Measurements from ENCODE around the gene WDR86. TPM values are rescaled to one million over a fixed set of nuclear protein-coding genes. Genes with fewer than 3 reads are reported as not detected.

WDR86 gene
- total RNA-seq (2021; fragmentation: NEBNext Ultra II Directional; extraction: Animal tissue kit (Norgen Biotek cat#: 25700)), result 14.9 and 15.8 TPM in 2 replicates
- polyA plus RNA-seq (2011; rRNA removed), result 12.7 and 22.1 TPM in 2 replicates
- polyA plus RNA-seq (2011; cell fraction: cytosol; rRNA removed), result 16.7 TPM
- 81.5 TPM for polyA plus RNA-seq (2011; cell fraction: nucleus; rRNA removed)
- polyA plus RNA-seq (2012, experiment 1 of 2), result 7.7 to 11.9 TPM (median 10.0 TPM) in 4 replicates
- polyA plus RNA-seq (2012, experiment 2 of 2), result 5.0 TPM
- polyA plus RNA-seq (2013, experiment 1 of 2), result 7.4 TPM
- 7.4 TPM for polyA plus RNA-seq (2013, experiment 2 of 2)
- 12.4 and 18.2 TPM in 2 replicates for polyA minus RNA-seq (2011; rRNA and poly(A)+ RNA removed)
- polyA minus RNA-seq (2011; cell fraction: cytosol; rRNA and poly(A)+ RNA removed), result 10.6 TPM
- polyA minus RNA-seq (2011; cell fraction: nucleus; rRNA and poly(A)+ RNA removed), result 30.4 TPM
- long read RNA-seq, experiment 1, partial matches to known transcripts, result 0 of 5 reads
- long read RNA-seq, experiment 1, other reads (novel, unspliced or antisense), result 3 of 5 reads
- long read RNA-seq, experiment 2, partial matches to known transcripts, result 0 of 1 reads
- long read RNA-seq, experiment 2, other reads (novel, unspliced or antisense), result 1 of 1 reads

- H3K79me1 ChIP-seq (ENCODE audit: low read depth, low read length), result no peaks in the 10 kb centered on the region; the same call in 1 of the 2 replicates
- no peak within 1 kb of the TSS for H2AK5ac ChIP-seq (ENCODE audit: low read depth, low read length)
- H3K79me2 ChIP-seq (ENCODE audit: control insufficient read depth in 1 of 2, insufficient read depth in 2 of 2, low read length in 2 of 2), result no peaks in the 10 kb centered on the region
- peak within 1 kb of the TSS; percentile 99; the same call in 1 of the 2 replicates for H2BK12ac ChIP-seq (ENCODE audit: low read depth, low read length)
- peaks cover 0 to 28% (median 17%) of the 10 kb centered on the region in 4 experiments; a peak in 5 of 7 replicates for H3K27me3 ChIP-seq (replicated peaks in 1 of 4; ENCODE audit: control insufficient read depth in 3 of 4, extremely low read depth in 1 of 4, insufficient read depth in 3 of 4, low read length in 3 of 4)
- peak within 1 kb of the TSS; percentile 69 to 84 (median 80) for H3K4me3 ChIP-seq (ENCODE audit: extremely low read depth in 1 of 4, insufficient read depth in 2 of 4, low read depth in 3 of 4, low read length in 4 of 4)
- POLR2A ChIA-PET (ENCODE audit: partially characterized antibody), result interaction anchor here (0.6 to 2.7 kb wide), 7 partner anchors 22 to 115 kb away, joined by 3 to 9 read pairs (median 4); partner anchors contain the start of genes CRYGN and RHEB
- H3K18ac ChIP-seq (ENCODE audit: extremely low read depth, low read length), result peak within 1 kb of the TSS; percentile 78
- H3K9ac ChIP-seq (replicated peaks in 1 of 4; ENCODE audit: extremely low read depth in 1 of 4, low read depth in 3 of 4, low read length in 3 of 4), result peak within 1 kb of the TSS; percentile 20 to 60 (median 45)
- peak within 1 kb of the TSS; percentile 25 for H3K4ac ChIP-seq (replicated peaks; ENCODE audit: insufficient read length, low read depth, low read length)
- 0 out of 2 replicates have a peak within 1 kb of the TSS, but pooled peaks have one; percentile 25 for H2AFZ ChIP-seq (ENCODE audit: low read length)
- no peak within 1 kb of the TSS for H2BK120ac ChIP-seq (replicated peaks; ENCODE audit: low read depth, low read length)
- 0 out of 2 replicates have a peak within 1 kb of the TSS, but pooled peaks have one; percentile 37 for H2BK20ac ChIP-seq (ENCODE audit: low read length)
- CTCF ChIA-PET (ENCODE audit: partially characterized antibody), result interaction anchor here (1.1 to 3.2 kb wide), 3 partner anchors 31 to 41 kb away, joined by 4 to 17 read pairs (median 11); partner anchors contain the start of gene CRYGN
- peaks cover 0 to 22% (median 16%) of the 10 kb centered on the region in 4 experiments; a peak in 6 of 7 replicates for H3K4me1 ChIP-seq (replicated peaks in 1 of 4; ENCODE audit: control insufficient read depth in 3 of 4, insufficient read depth in 4 of 4, low read length in 3 of 4)
- H3K23ac ChIP-seq (ENCODE audit: insufficient read length), result no peak within 1 kb of the TSS
- H3K36me3 ChIP-seq (ENCODE audit: control insufficient read depth in 2 of 4, insufficient read depth in 4 of 4, low read length in 3 of 4), result no peaks in the 10 kb centered on the region; a peak in 1 of 8 replicates
- peak within 1 kb of the TSS; percentile 29; the same call in 1 of the 2 replicates for H2BK15ac ChIP-seq (ENCODE audit: low read length)
- H4K91ac ChIP-seq (replicated peaks; ENCODE audit: insufficient read length, low read length), result peak within 1 kb of the TSS; percentile 52
- 1% methylated on average over 17 of the region's 75 CpGs; no CpG with 5 or more reads in 1 of the 2 experiments for WGBS, 2 experiments (ENCODE audit: extremely low coverage in 1 of 2, insufficient coverage in 1 of 2, insufficient read length in 1 of 2, insufficient replicate concordance in 2 of 2, low coverage in 1 of 2, low lambda C conversion rate in 2 of 2, missing lambda C conversion rate in 1 of 2)
- no peak within 1 kb of the TSS for H3K14ac ChIP-seq (ENCODE audit: insufficient read length)
- no peak within 1 kb of the TSS for H3K27ac ChIP-seq (ENCODE audit: low read depth, low read length)
- H3K4me2 ChIP-seq (ENCODE audit: insufficient read depth in 1 of 2, low read depth in 2 of 2, low read length in 2 of 2), result peak within 1 kb of the TSS; percentile 90 to 97
- H2BK5ac ChIP-seq (ENCODE audit: low read depth, low read length), result peak within 1 kb of the TSS; percentile 32; the same call in 1 of the 2 replicates
- H4K20me1 ChIP-seq (replicated peaks in 1 of 2; ENCODE audit: control insufficient read depth in 1 of 2, insufficient read depth in 2 of 2, low read length in 2 of 2), result peaks cover 0 to 2% of the 10 kb centered on the region in 2 experiments
- peak in 1 of 2 experiments; percentile 83 for DNase-seq (ENCODE audit: low read depth in 1 of 2, low spot score in 2 of 2)
- peak within 1 kb of the TSS; percentile 20 for H3K56ac ChIP-seq (replicated peaks; ENCODE audit: insufficient read length, low read depth, low read length)
- no peaks in the 10 kb centered on the region for H3K9me3 ChIP-seq (ENCODE audit: insufficient read depth in 2 of 2, low read depth in 1 of 2, low read length in 1 of 2)
- peaks cover 21% of the 10 kb centered on the region for H3K23me2 ChIP-seq (ENCODE audit: low read depth, low read length)
- FAIRE-seq, result no peak
- H4K8ac ChIP-seq (ENCODE audit: extremely low read depth, insufficient read depth, low read length), result peak within 1 kb of the TSS; percentile 62
- no peak within 1 kb of the TSS for H4K5ac ChIP-seq (ENCODE audit: insufficient read length, low read depth, low read length)
- TF ChIP-seq YY1 (IDR thresholded peaks at IDR 0.05; ENCODE audit: low read depth, low read length) (peak; percentile 47; the same call in 1 of the 2 replicates), CBX5 (IDR thresholded peaks at IDR 0.05; ENCODE audit: low read depth, low read length) (no peak), RBBP5 (IDR thresholded peaks at IDR 0.05; ENCODE audit: borderline replicate concordance, low read depth, low read length) (peak; percentile 6; the same call in 1 of the 2 replicates), MAX (IDR thresholded peaks at IDR 0.05) (peak; percentile 42; the same call in 1 of the 2 replicates), JUN (IDR thresholded peaks at IDR 0.05; ENCODE audit: low read depth, low read length) (no peak), POLR2A (IDR thresholded peaks at IDR 0.05; ENCODE audit: control extremely low read depth in 1 of 2, low read depth in 2 of 2, low read length in 2 of 2) (0 out of 3 replicates have a peak, but pooled peaks of 1 of the 2 experiments have one; percentile 26), ASH2L (IDR thresholded peaks at IDR 0.05; ENCODE audit: low read length) (peak; percentile 3), CEBPB (IDR thresholded peaks at IDR 0.05; ENCODE audit: low read depth, low read length) (no peak)
Measured at GRCh38 chr7:151409667-151410404, at the start of gene WDR86. Gene WDR86, minus strand, starts transcription at chr7:151410038. Its CDS starts 449 bp downstream, at chr7:151409589.
